ENCODE data around the gene KRT17.
A peak's percentile ranks its signal among the peaks of the same experiment; 100 is the strongest.
"Not testable (repeated sequence)": the region's sequence is repeated elsewhere in the genome, so short reads cannot be mapped to it uniquely, and the experiment has no call there.

The KRT17 gene

GRCh38 chr17:41655611-41656111, 31.3 kb upstream of the KRT17 start:
- Histone ChIP-seq H3K4me3 (no peak overlapping the region), H3K27ac (peak overlapping the region in 20 of 21 experiments; percentile 85 to 100 (median 96))

DNA sequence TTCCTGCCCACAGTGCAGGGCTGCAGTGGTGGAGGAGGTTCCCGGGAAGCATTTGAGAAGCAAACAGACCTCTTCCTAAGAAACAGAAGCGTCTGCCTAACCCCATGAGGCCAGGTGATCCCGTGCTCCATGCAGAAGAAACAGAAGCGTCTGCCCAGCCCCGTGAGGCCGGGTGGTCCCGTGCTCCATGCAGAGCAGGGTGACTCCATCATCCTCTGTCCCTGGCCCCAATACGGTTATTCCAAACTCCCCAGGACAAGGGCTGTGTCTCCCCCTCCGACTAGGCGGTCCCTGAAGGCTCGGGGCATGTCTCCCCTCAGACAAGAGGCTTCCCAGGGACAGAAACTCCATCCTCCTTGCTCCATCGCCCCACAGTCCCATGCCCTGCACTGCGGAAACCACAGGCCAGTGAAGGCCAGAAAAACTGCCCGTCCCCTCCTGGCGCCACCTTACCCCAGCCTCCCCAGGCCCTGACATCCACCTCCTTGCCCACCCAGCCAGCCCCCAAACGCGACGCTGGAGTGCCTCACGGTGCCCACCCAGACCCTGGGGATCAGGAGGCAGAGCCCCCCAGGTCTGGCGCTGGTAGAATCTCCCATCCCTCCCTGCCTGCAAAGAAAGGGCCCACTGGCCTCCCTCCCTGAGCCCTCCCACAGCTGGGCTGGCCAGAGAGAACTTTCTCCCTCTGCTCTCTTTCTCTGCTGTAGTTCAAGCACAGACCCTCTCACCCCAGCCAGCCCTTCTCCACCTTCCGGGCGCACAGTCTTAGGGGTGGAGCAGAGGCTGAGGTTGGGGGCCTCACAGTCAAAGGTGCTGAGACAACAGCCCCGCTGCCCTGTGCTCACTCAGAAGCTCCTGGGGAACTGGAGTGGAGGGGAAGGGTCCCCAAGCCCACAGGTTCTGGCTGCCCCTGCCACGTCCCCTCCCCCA, 30.6 kb upstream of the KRT17 start:
- Histone ChIP-seq H3K27ac (peak overlapping the region; percentile 51 to 100 (median 96)), H3K4me3 (no peak overlapping the region)

- Histone ChIP-seq H3K27ac (peak overlapping the region; percentile 51 to 100 (median 96)), H3K4me3 (no peak overlapping the region)
Measured at GRCh38 chr17:41653892-41654677, 29.7 kb upstream of the KRT17 start.

- H3K27ac ChIP-seq = peak overlapping the region in 20 of 21 experiments; percentile 74 to 100 (median 95)
- H3K4me3 ChIP-seq = no peak overlapping the region
Measured at GRCh38 chr17:41653421-41653820, 29.0 kb upstream of the KRT17 start.

GRCh38 chr17:41652461-41652970, 28.1 kb upstream of the KRT17 start:
- Histone ChIP-seq H3K27ac (peak overlapping the region in 20 of 21 experiments; percentile 74 to 100 (median 95)), H3K4me3 (no peak overlapping the region)

DNA sequence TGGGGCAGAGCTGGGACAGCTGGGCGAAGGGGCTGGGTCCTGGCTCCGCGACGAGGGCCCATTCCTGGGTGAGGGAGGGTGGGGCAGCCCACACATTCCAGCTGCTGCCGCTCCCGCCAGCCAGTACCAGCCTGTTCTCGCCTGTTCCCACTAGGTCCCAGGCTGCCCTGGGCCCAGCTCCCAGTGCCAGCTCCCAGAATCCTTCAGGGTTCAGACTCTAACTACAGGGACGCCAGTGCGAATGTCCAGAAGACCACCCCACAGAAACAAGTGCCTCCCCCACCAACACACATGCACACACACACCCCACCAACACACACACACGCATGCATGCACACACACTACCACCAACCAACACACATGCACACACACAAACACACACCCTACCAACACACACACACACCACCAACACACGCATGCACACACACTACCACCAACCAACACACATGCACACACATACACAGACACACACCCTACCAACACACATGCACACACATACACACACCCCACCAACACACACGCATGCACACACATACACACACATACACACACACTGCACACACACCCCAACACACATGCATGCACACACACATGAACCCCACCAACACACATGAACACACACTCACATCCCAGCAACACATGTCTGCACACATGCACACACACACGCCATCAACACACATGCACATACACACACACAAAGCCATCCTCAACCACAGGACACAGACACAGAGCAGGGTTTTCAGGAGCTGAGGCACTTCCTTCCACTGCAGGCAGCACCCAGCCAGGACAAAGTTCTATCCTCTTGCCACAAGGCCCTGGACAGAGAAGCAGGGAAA, 27.5 kb upstream of the KRT17 start:
- H3K4me3 ChIP-seq = no peak overlapping the region
- H3K27ac ChIP-seq = peak overlapping the region in 20 of 21 experiments; percentile 74 to 100 (median 95)

GRCh38 chr17:41650794-41651624, 26.6 kb upstream of the KRT17 start:
- peak overlapping the region in 20 of 21 experiments; percentile 74 to 100 (median 95) for H3K27ac ChIP-seq

GRCh38 chr17:41649923-41650519, 25.6 kb upstream of the KRT17 start:
- peak overlapping the region in 20 of 21 experiments; percentile 74 to 100 (median 95) for H3K27ac ChIP-seq
- H3K4me3 ChIP-seq = no peak overlapping the region

More at GRCh38 chr17:41650794-41651624, 26.6 kb upstream of the KRT17 start:
- H3K4me3 ChIP-seq = no peak overlapping the region

GRCh38 chr17:41648411-41649195, 24.2 kb upstream of the KRT17 start:
- peak overlapping the region; percentile 2 to 26 (median 18) for H3K4me3 ChIP-seq
- peak overlapping the region; percentile 24 to 100 (median 88) for H3K27ac ChIP-seq

DNA sequence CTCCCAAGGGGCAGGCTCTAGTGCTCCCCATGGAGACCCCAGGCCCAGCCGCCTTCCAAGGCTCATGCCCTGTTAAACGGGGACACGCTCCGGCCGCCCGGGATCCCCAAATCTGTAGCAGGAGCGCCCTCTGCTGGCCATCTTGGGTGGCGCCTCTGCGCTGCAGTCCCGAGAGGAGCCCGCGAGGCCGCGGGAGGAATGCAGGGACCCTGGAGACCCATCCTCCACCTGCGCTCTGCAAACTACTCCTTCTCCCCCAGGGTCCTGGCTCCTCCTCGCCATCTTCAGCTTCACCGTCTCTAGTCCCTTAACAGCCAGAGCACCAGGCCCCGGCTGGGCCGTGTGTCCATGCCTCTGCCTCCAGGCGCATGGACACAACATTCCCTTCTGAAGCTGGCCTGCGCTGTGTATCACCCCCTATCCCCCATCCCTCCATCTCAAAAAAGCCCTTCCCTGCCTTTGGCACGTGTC, 23.6 kb upstream of the KRT17 start:
- Histone ChIP-seq H3K27ac (peak overlapping the region; percentile 24 to 100 (median 88)), H3K4me3 (peak overlapping the region; percentile 2 to 26 (median 18))

- Histone ChIP-seq H3K27ac (peak overlapping the region in 15 of 21 experiments; percentile 55 to 100 (median 88)), H3K4me3 (peak overlapping the region in 3 of 7 experiments; percentile 2 to 26 (median 24))
Measured at GRCh38 chr17:41647038-41647813, 22.9 kb upstream of the KRT17 start.

DNA sequence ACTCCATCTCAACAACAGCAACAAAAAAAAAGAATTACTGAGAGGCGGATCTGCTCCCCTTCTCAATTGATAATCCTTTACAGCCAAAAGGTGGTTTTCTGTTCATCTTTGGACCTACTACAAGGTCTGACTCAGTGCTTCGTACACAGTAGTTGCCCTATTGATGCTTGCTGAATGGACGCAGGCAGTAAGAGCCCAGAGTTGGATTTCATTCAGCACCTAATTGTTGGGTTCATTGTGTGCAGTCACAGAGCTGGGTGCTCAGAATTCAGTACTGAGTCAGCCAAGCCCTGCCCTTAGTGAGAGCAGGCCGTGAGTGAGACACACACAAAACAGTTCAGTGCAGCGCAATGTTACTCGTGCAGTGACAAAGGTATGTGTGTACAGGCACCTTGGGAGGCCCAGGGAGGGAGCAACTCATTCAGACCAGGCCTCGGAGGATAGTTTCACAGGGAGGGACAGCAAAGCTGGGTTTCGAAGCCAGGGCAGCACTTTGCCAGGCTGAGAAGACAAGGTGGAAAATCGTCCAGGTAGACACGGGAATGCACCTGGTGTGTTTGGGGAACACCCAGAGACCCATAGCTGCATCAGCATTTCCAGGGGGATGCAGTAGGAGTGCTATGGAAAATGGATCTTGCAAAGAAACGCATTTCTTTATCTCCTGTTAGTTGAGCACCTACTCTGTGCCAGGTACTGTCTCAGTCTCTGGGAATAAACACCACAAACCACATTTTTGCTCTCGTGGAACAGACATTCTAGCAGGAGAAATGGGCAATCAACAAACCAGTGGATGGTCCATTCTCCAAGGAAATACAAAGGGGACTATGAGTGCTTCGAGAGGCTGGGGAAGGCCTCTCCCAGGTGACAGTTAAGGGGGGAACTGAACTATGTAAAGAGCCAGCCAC, 18.1 kb upstream of the KRT17 start:
- Histone ChIP-seq H3K27ac (peak overlapping the region in 2 of 21 experiments; percentile 22 to 38), H3K4me3 (no peak overlapping the region)

- H3K27ac ChIP-seq = peak overlapping the region in 1 of 21 experiments; percentile 10
- not testable (repeated sequence) for H3K4me3 ChIP-seq
Measured at GRCh38 chr17:41640596-41640995, 16.2 kb upstream of the KRT17 start.

GRCh38 chr17:41639492-41640473, 15.4 kb upstream of the KRT17 start:
- peak overlapping the region in 1 of 7 experiments; percentile 21 for H3K4me3 ChIP-seq
- H3K27ac ChIP-seq = peak overlapping the region in 2 of 21 experiments; percentile 77 to 89
